NCI-H1092 treated with DMSO at 0.1 percent for 48 hours (cell line): ENCODE measurements around the gene KMT5B.

ENCODE experiments used
- DNase-seq: peaks from one replicate; lab custom pipeline; 2025; lab: John Stamatoyannopoulos, UW

The KMT5B gene

GRCh38 chr11:68181719-68182451 lies 31.2 kb downstream of the KMT5B start:
- DNase-seq: no peak

- no peak for DNase-seq
Measured at GRCh38 chr11:68179847-68180246, 33.2 kb downstream of the KMT5B start.

GRCh38 chr11:68177877-68178276 lies 35.2 kb downstream of the KMT5B start:
- DNase-seq: no peak

GRCh38 chr11:68173926-68174325 lies 39.2 kb downstream of the KMT5B start:
- no peak for DNase-seq

DNA sequence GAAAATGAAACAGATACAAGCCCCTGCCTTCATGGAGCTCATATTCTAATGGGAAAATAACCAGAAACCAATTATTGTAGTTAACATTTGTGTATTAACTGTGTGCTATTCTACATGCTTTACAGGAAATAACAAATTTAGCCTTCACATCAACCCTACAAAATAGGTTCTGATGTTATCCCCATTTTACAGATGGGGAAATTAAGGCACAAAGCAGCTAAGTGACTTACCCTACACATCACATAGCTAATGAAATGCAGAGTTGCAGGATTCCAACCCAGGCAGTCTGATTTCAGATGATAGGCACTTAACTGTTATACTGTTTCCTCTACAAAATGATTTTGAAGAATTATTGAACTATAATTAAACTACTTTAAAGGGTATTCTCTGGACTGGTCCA lies 43.7 kb downstream of the KMT5B start:
- no peak for DNase-seq

GRCh38 chr11:68168694-68169093 lies 44.4 kb downstream of the KMT5B start:
- DNase-seq: no peak

- DNase-seq: no peak
Measured at GRCh38 chr11:68167474-68167873, 45.6 kb downstream of the KMT5B start.

GRCh38 chr11:68166969-68167368 lies 46.1 kb downstream of the KMT5B start:
- no peak for DNase-seq

DNA sequence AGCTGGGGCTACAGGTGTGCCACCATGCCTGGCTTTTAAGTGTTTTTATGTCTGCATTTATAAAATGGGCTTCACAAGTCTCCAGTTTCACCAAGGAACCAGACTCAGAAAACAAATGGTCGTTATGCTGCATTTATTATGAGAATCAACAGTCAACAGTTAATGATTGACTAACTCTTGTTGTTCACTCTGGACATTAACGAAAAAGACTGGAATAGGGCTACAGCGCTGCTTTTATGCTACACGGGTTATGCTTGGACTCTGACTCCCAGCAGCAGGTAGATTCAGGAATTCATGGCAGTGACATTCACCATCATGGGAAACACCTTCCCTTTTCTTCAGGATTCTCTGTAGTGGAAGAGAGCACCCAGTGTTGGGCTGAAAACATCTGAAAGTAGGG lies 47.5 kb downstream of the KMT5B start:
- no peak for DNase-seq

- DNase-seq: no peak
Measured at GRCh38 chr11:68164437-68164836, 48.7 kb downstream of the KMT5B start.

DNA sequence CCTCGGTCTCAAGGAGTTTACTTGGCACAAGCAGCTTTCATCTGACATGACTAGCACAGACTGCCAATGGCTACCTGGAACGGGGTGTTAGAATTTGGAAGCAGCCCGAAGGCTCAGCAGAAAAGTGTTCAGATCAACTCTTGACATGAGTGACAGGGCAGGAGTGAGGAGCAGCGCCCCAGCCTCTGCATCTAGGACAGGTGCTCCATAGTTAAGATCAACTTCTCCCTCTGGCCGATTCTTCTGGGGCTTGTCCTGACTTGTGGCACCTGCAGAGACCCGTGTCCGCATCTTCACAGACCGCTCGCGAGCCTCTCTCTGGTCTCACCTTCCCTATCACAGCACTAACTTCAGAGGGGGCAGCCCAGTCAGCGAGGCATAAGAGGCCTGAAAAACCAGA lies 49.4 kb downstream of the KMT5B start:
- DNase-seq: no peak

GRCh38 chr11:68160100-68160695 lies 52.9 kb downstream of the KMT5B start:
- no peak for DNase-seq

- DNase-seq: no peak
Measured at GRCh38 chr11:68159665-68160064, 53.4 kb downstream of the KMT5B start.

GRCh38 chr11:68159161-68159560 lies 53.9 kb downstream of the KMT5B start:
- DNase-seq: no peak

DNA sequence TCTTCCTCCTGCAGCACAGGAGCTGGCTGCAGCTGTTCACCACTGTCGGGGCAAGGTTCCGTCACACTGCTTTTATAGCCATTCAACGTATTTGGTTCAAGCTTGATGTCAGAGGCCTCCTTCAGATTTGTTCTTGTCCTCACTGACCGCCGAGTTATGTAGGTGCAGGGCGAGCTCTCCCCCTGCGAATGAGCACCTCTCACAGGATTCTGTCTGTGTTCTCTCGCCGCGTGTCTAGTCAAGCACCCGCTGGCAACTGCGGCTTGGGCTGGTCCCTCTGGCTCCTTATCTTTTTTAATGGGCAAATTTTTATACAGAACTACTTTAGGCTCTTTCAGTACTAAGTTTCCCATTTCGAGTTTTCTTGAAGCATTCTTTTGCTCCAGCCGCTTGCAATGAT lies 54.5 kb downstream of the KMT5B start:
- DNase-seq: no peak

DNA sequence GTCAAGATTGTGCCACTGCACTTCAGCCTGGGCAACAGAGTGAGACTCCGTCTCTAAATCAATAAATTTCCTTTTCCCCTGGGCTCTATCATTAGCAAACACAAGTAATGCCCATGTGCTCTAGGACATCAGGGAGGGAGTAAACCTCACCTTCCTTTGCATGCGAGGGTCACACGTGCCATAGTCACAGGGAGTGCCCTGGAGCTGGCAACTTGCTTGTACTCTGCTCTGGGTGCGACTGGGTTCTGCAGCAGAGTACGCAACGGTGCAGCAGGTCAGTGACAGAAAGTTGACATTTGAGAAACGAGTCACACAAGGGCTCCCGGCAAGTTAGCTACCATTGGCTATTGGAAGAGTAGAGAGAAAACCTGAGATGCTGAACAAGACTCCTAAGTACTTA lies 59.4 kb downstream of the KMT5B start:
- DNase-seq: no peak

DNA sequence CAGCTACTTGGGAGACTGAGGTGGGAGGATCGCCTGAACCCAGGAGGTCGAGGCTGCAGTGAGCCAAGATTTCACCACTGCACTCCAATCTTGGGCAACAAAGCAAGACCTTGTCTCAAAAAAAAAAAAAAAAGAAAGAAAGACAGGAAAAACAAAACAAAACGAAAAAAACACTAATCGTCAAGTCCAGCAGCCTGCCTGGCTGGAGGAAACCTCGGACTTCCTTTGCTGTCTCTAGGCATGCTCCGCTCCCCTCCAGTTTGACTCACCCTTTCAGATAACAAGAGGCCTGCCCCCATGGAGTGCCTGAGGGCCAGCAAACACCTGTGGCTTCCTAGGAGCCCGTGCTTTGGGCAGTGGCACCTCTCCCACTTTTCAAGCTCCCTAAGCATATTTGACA lies 63.1 kb downstream of the KMT5B start:
- DNase-seq: no peak

GRCh38 chr11:68149417-68149816 lies 63.7 kb downstream of the KMT5B start:
- peak; percentile 26 for DNase-seq

DNA sequence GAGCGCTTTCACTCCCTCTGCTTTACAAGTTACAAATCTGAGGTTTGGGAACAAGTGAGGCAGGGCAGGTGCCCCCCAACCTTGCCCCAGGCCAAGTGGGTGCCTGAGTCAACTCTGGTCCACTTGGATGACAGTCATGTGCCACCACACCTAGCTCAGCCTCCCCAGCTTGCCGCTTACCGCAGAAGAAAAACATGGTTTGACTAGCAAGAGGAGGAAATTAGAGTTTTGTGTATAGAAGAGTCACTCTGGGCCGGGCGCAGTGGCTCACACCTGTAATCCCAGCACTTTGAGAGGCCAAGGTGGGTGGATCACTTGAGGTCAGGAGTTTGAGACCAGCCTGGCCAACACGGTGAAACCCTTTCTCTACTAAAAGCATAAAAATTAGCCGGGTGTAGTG lies 64.2 kb downstream of the KMT5B start:
- no peak for DNase-seq

- DNase-seq: no peak
Measured at GRCh38 chr11:68148071-68148805, 64.9 kb downstream of the KMT5B start.

GRCh38 chr11:68146704-68147474 lies 66.2 kb downstream of the KMT5B start:
- DNase-seq: peak; percentile 94

- peak; percentile 64 for DNase-seq
Measured at GRCh38 chr11:68146010-68146540, 67.0 kb downstream of the KMT5B start.
